IPS-18c (cell line): ENCODE data around the gene FAM167B.

Experiments used
- H3K4me3 ChIP-seq: 2 replicates; pipeline ENCODE4 v1.7.0; 2013; ENCODE audit warnings: low read depth, mild to moderate bottlenecking, low read length, moderate library complexity; ENCODE audit not compliant: insufficient read depth
- H3K9me3 ChIP-seq: one replicate; pipeline ENCODE4 v1.6.1; 2013; ENCODE audit warnings: mild to moderate bottlenecking, low read length, moderate library complexity; ENCODE audit not compliant: control insufficient read depth, insufficient read depth

FAM167B gene

GRCh38 chr1:32220746-32221580, 26.1 kb upstream of the FAM167B start:
- Histone ChIP-seq H3K9me3 (no peaks in the 10 kb centered on the region), H3K4me3 (peak overlapping the region; percentile 96)

- no peaks in the 10 kb centered on the region for H3K9me3 ChIP-seq
Observed at GRCh38 chr1:32221581-32221979, 25.4 kb upstream of the FAM167B start.

GRCh38 chr1:32221980-32222755, 24.9 kb upstream of the FAM167B start, which contains the start of the genes EIF3I and TMEM234:
EIF3I (plus strand) TSS chr1:32222407; CDS start chr1:32222442, 35 bp downstream.
TMEM234 (minus strand) TSS chr1:32222353; CDS start chr1:32222322, 31 bp downstream.
- Histone ChIP-seq H3K4me3 (peak within 1 kb of the TSS; percentile 96), H3K9me3 (no peaks in the 10 kb centered on the region)

More at GRCh38 chr1:32221581-32221979, 25.4 kb upstream of the FAM167B start:
- H3K4me3 ChIP-seq, result peak overlapping the region; percentile 96

GRCh38 chr1:32223683-32224082, 23.3 kb upstream of the FAM167B start:
- Histone ChIP-seq H3K4me3 (no peak overlapping the region), H3K9me3 (no peaks in the 10 kb centered on the region)

- Histone ChIP-seq H3K4me3 (no peak overlapping the region), H3K9me3 (no peaks in the 10 kb centered on the region)
Observed at GRCh38 chr1:32224285-32224684, 22.7 kb upstream of the FAM167B start.

GRCh38 chr1:32228771-32229170, 18.3 kb upstream of the FAM167B start:
- no peak overlapping the region for H3K4me3 ChIP-seq
- no peaks in the 10 kb centered on the region for H3K9me3 ChIP-seq

- Histone ChIP-seq H3K9me3 (no peaks in the 10 kb centered on the region), H3K4me3 (no peak overlapping the region)
Observed at GRCh38 chr1:32231843-32232432, 15.1 kb upstream of the FAM167B start.

GRCh38 chr1:32232558-32233304, 14.3 kb upstream of the FAM167B start:
- no peaks in the 10 kb centered on the region for H3K9me3 ChIP-seq
- H3K4me3 ChIP-seq, result no peak overlapping the region

- Histone ChIP-seq H3K9me3 (peaks cover 2% of the 10 kb centered on the region), H3K4me3 (no peak overlapping the region)
Observed at GRCh38 chr1:32234792-32235191, 12.2 kb upstream of the FAM167B start.

- peak overlapping the region; percentile 87 for H3K4me3 ChIP-seq
- H3K9me3 ChIP-seq, result peaks cover 2% of the 10 kb centered on the region
Observed at GRCh38 chr1:32239337-32239736, 7.7 kb upstream of the FAM167B start.

GRCh38 chr1:32239790-32240139, 7.3 kb upstream of the FAM167B start:
- Histone ChIP-seq H3K4me3 (peak overlapping the region; percentile 87), H3K9me3 (peaks cover 2% of the 10 kb centered on the region)

GRCh38 chr1:32240140-32240951, 6.7 kb upstream of the FAM167B start:
- peaks cover 2% of the 10 kb centered on the region for H3K9me3 ChIP-seq
- H3K4me3 ChIP-seq, result peak overlapping the region; percentile 87

- Histone ChIP-seq H3K9me3 (peaks cover 2% of the 10 kb centered on the region), H3K4me3 (peak overlapping the region; percentile 87)
Observed at GRCh38 chr1:32241001-32241763, 5.8 kb upstream of the FAM167B start.

GRCh38 chr1:32242341-32242851, 4.6 kb upstream of the FAM167B start:
- Histone ChIP-seq H3K9me3 (peaks cover 2% of the 10 kb centered on the region), H3K4me3 (no peak overlapping the region)

- Histone ChIP-seq H3K4me3 (no peak overlapping the region), H3K9me3 (no peaks in the 10 kb centered on the region)
Observed at GRCh38 chr1:32247452-32247851, 430 bp downstream of the FAM167B start.
